ENCODE data around the gene PDE7B.

- TF ChIP-seq CTCF (conservative IDR thresholded peaks at IDR 0.05 in 1 of 2, IDR thresholded peaks at IDR 0.05 in 1 of 2; ENCODE audit: low read depth in 1 of 2, low read length in 2 of 2) (no peak), EZH2 (IDR thresholded peaks at IDR 0.05; ENCODE audit: low read length, missing control alignments) (no peak)
Observed at GRCh38 chr6:136034422-136034821, 182.9 kb downstream of the PDE7B start.

Data from fibroblast of lung (primary cell).